ENCODE data around the gene PSMB2.

DNA sequence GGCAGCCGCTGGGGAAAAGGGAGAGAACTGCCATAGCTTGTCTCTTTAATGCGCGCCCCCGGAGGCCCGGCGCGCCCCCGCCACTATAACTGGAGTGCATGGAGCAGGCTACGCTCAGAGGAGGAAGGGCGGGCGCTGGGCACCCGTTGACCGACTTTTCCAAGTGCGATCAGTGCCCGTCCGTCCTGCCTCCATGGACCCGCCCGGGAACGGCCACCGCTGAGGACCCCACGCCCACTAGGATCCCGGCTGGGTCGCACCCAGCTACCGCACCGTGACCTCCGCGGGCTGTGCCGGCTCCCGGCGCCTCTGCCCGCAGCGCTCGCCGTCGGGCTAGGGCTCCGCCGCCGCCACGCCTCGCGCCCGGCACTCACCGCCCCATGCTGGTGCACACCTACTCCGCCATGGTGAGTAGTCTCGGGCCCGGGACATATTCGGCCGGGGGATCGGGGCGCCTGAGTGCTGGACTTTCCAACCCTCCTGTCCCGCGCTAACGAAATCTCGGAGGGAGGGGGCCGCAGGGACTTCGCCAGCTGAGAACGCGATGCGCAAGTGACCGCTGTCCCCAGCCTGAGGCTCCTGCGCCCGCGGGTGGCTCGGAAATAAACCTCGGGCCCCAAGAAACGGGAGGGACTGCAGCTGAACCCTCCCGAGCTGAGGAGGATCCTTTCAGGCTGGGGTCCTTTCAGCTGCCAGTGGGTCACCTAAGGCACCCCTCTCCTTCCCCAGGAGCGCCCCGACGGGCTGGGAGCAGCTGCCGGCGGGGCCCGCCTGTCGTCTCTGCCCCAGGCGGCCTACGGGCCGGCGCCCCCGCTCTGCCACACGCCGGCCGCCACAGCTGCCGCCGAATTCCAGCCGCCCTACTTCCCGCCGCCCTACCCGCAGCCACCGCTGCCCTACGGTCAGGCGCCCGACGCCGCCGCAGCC, 67.9 kb downstream of the PSMB2 start, which contains the start of gene TFAP2E:
- TF ChIP-seq, protein P1, sequence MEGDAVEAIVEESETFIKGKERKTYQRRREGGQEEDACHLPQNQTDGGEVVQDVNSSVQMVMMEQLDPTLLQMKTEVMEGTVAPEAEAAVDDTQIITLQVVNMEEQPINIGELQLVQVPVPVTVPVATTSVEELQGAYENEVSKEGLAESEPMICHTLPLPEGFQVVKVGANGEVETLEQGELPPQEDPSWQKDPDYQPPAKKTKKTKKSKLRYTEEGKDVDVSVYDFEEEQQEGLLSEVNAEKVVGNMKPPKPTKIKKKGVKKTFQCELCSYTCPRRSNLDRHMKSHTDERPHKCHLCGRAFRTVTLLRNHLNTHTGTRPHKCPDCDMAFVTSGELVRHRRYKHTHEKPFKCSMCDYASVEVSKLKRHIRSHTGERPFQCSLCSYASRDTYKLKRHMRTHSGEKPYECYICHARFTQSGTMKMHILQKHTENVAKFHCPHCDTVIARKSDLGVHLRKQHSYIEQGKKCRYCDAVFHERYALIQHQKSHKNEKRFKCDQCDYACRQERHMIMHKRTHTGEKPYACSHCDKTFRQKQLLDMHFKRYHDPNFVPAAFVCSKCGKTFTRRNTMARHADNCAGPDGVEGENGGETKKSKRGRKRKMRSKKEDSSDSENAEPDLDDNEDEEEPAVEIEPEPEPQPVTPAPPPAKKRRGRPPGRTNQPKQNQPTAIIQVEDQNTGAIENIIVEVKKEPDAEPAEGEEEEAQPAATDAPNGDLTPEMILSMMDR (IDR thresholded peaks at IDR 0.05; ENCODE audit: borderline replicate concordance, extremely low read depth, low read length, poor library complexity, severe bottlenecking): no peak
- no peak for TF ChIP-seq EZH2 (IDR thresholded peaks at IDR 0.05; ENCODE audit: borderline replicate concordance, low read depth, low read length, severe bottlenecking)
